ENCODE measurements around the gene ARHGEF7. TPM values are rescaled to one million over a fixed set of nuclear protein-coding genes. Genes with fewer than 3 reads are reported as not detected.

ARHGEF7 gene
- total RNA-seq, 4 donors from 2014 or later: 69.9 to 163 (median 102) TPM

DNA sequence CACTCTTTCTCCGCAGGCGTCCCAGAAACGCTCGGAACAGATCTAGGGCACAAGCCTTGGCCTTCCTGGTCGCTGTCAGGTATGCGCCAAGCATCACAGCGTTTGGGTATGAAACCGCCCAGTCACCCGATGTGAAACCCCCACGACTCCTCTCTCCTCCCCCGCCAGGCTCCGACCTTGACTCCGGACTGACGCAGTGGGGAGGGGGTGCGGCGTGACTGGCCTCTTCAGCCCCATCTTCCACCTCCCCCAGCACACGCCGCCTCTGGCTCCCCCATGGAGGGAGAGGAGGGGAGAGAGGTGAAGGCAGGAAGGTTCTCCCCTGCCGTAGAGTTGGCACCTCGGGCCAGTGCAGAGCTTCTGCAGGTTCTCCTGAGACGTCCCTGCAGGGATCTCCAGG, 22.0 kb upstream of the ARHGEF7 start:
- TF ChIP-seq, protein P1, sequence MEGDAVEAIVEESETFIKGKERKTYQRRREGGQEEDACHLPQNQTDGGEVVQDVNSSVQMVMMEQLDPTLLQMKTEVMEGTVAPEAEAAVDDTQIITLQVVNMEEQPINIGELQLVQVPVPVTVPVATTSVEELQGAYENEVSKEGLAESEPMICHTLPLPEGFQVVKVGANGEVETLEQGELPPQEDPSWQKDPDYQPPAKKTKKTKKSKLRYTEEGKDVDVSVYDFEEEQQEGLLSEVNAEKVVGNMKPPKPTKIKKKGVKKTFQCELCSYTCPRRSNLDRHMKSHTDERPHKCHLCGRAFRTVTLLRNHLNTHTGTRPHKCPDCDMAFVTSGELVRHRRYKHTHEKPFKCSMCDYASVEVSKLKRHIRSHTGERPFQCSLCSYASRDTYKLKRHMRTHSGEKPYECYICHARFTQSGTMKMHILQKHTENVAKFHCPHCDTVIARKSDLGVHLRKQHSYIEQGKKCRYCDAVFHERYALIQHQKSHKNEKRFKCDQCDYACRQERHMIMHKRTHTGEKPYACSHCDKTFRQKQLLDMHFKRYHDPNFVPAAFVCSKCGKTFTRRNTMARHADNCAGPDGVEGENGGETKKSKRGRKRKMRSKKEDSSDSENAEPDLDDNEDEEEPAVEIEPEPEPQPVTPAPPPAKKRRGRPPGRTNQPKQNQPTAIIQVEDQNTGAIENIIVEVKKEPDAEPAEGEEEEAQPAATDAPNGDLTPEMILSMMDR (IDR thresholded peaks at IDR 0.05): no peak
- ATAC-seq (ENCODE audit: low FRiP score) (no peak), DNase-seq (ENCODE audit: low spot score) (no peak)

DNA sequence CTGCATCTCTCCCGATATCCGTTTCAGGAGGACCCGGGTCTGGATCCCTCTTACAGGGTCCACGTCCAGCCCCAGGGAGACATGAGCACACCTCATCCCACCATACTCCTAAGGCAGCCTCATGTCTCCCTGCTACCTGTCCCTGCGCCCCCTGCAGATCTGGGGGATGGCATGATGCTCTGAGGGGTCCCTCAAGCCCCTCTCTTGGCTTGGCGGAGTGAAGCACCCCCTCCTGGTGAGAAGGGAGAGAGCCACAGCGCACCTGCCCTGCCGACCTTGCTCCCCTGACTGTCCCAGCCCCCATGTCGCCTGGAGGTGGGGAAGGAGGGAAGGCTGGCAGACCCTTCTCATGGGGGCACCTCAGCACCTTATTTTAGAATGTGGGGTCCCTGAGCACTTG, 21.5 kb upstream of the ARHGEF7 start:
- DNase-seq (ENCODE audit: low spot score): no peak
- no peak for ATAC-seq (ENCODE audit: low FRiP score)
- TF ChIP-seq, protein P1 (IDR thresholded peaks at IDR 0.05): no peak

DNA sequence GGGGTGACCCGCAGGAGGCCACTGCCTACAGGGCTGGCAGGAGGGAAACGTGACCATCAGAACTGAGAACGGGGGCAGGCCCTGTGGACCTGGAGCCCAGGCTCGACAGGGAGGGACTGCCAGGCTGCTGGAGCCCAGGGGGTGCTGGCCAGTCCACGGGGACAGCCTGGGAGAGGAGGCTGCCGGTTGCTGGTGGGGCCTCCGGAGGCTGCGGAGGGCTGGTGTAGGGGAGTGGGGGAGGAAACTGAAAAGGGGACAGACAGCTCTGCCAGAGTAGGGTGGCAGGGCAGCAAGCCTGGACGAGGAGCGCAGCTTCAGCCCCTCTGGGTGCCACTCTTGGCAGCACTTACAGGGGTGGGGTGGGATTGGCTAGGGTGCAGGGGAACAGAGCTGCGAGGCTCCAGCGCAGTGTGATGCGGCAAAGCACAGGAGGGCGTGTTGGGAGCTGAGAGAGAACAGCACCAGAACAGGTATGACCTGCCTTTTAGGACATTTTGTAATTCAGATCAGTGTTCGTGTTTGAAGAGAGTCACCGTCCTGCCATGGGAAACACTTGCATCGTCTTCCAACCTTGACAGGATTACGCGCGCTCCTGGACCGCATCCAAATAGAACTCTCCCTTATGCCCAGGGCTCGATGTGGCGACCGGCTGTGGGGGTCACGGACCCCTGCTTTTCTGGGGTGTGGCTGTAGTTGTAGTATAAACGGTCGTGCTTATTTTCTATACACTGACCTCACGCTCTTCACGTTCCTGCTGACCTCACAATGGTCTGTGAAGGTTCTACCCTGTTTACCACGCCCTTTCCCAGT, 19.9 kb upstream of the ARHGEF7 start:
- ATAC-seq (ENCODE audit: low FRiP score) (no peak), DNase-seq (ENCODE audit: low spot score) (no peak)
- TF ChIP-seq, protein P1 (IDR thresholded peaks at IDR 0.05): no peak

DNA sequence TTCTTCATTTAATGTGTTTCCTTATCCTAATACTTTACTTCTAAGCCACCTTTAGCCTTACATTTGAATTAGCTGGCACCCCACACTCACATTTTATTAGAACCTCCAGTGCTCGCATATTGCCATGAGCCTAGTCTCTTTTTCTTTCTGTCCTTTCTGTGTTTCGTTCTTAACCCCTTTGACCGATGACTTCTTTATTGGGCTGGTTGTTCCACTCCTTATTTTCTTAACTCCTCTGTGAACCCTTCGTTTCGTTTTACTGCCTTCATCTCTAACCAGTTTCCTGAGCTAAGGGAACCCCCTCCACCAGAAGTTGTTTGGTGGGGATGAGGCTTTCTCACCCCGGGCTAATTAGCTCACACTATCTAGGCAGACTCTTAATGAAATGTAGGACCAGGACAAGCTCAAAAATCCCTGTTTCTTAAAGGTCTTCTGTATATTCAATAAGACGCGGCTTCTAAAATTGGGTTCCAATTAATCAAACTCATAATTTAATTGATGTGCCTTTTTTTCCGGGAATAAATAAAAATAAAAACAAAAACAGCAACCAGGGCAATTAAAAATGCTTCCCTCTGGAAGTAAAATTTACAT, 19.1 kb upstream of the ARHGEF7 start:
- TF ChIP-seq, protein P1 (IDR thresholded peaks at IDR 0.05): no peak
- DNase-seq (ENCODE audit: low spot score): no peak
- ATAC-seq (ENCODE audit: low FRiP score): no peak

DNA sequence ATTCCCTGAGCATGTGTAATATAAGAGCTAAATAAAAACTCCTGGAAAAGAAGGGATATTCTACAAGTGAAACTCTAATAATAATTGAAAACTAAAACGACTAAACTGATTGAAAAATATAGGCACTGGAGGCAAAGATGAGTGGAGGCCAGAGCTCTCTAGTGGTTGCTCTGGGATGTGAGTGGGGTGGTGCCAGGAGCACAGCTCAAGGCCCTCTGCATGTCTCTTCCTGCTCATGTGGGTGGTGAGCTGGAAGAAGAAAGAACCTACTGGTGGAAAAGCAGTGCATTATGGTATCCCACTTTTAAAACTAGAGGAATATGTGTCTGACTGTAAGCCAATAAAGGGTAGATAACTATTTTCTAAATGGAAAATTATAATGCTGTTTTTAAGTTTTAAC, 15.8 kb upstream of the ARHGEF7 start:
- TF ChIP-seq, protein P1 (IDR thresholded peaks at IDR 0.05): no peak
- ATAC-seq (ENCODE audit: low FRiP score): no peak
- no peak for DNase-seq (ENCODE audit: low spot score)

DNA sequence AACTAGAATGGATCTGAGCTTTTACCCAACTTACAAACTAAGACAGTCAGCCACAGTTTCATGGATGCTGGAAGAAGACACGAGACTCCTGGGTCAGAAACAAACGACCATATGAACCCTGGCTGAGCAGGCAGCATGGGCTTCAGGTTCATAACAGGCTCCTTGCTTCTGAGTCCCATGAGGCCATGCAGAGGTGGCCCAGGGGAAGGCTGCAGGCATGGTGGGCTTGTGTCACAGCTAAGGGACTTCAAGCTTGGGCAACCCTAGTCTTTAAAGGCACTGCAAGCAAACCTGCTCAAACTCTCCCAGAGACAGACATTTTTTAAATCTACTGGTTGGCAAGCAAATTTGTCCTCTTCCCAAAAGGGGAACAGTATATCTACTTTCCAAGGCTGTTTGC, 5.1 kb upstream of the ARHGEF7 start:
- DNase-seq (ENCODE audit: low spot score) (no peak), ATAC-seq (ENCODE audit: low FRiP score) (no peak)
- TF ChIP-seq, protein P1 (IDR thresholded peaks at IDR 0.05): no peak
